Measurements from ENCODE around the gene CASQ2. TPM values are rescaled to one million over a fixed set of nuclear protein-coding genes. Genes with fewer than 3 reads are reported as not detected.

Gene CASQ2
- total RNA-seq, 2 experiments from 2014 or later: not detected

DNA sequence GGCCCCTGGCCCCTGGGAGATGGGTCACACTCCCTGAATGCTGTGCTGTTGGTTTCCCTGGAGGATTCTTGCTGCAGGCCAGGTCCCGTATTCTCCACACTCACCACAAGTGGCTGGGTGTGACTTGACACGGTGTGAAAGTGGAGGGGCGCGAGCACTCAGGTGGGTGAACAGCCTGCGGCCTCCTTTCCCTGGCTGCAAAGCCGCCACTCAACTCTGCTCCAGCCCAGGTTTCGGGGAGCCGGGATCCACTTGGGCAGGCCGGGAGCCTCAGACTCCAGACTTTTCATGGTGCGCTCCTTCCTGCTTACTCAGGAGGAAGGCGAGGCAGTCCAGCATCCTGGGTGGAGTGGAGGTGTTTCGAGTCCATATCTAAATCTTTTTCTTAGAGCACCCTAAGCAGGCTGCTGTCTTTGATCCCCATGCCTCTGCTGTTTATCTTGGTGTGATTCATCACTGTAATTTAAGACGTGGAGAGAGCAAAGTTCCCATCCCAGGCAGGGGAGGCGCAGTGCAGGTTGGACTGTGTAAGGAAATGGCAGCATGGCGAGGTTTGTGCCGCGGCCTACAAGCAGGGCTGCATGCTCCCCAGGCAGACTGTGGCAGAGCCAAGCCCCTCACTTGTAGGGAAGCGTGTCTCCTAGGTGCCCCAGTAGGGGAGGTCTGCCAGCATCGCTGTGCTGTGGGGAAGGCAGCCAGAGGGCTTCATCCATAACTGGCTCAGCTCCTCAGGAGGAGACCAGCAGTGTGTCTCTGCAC, 97.2 kb downstream of the CASQ2 start:
- CTCF ChIA-PET: no interaction called here
- POLR2A ChIA-PET: no interaction called here

DNA sequence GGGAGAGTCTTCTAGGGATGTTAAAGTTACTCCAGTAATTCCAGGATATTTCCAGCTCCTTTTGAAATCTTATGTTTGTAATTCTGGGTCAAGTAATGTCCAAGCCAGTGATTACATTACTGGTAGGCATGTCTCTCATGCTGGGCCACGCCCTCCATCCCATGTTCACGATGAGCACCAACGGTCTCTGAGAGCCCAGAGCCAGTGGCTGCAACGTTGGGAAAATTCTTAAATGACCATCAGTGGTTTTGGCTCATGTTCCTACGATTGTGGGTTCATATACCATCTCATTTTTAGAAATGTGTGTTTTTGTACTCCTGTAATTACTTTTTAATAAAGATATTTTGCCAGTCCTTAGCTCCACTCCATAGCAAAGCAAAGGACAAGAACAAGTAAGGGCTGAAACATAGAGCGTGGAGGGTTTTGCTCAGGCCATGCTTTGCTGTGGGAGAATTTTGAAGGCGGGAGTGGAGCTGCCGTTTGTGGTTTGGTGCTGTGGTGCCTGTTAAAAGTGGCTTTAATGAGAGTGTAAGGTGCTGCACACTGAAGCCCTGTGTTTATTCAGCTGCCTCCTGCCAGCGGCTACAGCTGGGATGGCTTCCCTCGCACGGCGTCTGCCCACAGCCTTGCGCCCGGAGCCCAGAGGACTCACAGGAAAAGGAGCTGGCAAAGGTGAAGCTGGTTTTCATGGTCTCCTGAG, 97.9 kb downstream of the CASQ2 start:
- CTCF ChIA-PET: no interaction called here
- POLR2A ChIA-PET: no interaction called here

DNA sequence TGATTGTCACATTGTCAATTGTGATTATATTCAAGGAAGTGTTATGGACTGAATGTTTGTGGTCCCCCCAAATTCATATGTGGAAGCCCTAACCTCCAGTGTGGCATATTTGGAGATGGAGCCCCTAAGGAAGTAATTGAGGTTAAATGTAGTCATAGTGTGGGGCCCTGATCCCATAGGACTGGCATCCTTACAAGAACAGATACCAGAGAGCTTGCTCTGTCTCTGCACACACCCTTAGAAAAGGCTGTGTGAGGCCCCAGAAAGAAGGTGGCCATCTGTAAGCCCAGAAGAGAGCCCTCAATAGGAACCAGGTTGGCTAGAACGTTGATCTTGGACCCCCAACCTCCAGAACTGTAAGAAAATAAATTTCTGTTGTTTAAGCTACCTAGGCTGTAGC, 98.6 kb downstream of the CASQ2 start:
- ChIA-PET CTCF (no interaction called here), POLR2A (no interaction called here)

DNA sequence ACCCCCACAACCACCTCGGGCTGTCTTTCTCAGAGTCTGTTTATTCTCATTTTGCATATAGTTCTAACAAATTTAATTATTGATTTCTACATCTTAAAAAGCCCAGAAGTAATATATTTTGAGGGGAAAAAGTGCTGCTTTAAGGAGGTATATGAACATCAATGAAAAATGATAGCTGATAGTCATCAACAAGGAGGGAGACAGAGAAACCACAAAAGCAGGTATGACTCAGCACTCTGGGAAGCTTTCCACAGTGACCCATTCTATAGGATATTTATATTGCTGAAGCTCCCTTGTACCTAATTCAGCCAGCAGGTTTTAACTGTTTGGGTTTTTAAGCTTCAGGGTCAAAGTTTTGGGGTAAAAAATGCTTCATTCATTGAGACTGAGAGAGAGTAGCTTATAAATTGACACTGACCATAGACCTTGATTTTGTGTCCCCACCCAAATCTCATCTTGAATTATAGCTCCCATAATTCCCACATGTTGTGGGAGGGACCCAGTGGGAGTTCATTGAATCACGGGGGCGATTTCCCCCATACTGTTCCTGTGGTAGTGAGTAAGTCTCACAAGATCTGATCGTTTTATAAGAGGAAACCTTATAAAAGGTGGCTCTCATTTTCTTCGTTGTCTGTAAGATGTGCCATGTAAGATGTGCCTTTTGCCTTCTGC, 99.4 kb downstream of the CASQ2 start:
- ChIA-PET CTCF (no interaction called here), POLR2A (no interaction called here)

DNA sequence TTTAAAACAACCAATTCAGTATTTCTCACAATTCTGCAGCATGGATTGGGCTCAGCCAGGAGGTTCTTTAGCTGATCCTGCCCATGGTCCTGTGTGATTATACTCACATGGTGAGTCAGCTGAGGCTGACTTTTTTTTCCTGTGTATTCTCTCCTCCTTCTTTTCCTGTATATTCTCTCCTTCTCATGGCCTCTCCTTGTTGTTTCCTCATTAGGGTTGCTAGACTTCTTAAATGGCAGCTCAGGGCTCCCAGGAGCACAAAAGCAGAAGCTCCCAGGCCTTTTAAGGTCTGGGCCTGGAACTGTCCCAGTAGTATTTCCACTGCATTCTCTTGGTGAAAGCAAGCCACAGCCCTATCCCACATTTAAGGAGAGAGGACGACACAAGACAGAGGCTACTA, 99.9 kb downstream of the CASQ2 start:
- POLR2A ChIA-PET: no interaction called here
- CTCF ChIA-PET: no interaction called here

DNA sequence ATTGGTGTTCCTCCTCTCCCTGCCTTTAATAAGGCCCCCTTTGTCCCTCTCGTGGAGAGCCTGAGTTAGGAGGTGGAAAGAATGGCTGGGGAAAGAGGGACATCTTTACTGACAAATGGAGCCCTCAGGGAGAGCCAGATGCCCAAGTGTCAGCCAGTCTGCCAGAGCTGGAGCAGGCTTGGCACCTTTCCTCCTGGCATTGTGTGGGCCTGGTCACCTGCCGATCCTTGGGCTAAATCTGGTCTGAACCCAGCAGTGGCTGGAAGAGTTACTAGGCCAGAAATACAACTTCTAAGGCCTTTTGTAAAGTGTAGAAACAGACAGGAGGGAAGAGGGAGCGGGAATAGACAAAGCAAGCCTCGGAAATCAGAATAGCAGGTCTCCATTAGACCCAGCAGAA, 101.8 kb downstream of the CASQ2 start:
- ChIA-PET POLR2A (no interaction called here), CTCF (no interaction called here)

DNA sequence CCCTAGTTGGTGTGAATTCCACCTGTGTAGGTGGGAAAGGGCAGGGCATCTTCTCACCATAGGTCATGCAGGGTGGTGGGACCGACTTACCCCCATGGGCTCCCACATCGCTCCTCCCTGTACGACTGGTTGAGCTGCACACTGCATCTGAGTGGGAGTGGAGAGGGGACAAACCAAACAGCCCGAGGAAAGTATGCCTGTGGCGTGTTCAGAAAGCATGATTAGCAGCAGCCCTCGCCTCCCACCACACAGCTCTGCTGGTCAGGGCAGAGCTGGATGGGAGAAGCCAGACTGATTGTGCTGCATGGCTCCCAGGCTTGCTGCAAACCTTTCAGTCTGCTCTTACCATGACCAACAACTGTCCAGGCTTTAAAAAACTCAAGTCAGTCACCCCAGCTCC, 102.3 kb downstream of the CASQ2 start:
- POLR2A ChIA-PET: no interaction called here
- CTCF ChIA-PET: no interaction called here

DNA sequence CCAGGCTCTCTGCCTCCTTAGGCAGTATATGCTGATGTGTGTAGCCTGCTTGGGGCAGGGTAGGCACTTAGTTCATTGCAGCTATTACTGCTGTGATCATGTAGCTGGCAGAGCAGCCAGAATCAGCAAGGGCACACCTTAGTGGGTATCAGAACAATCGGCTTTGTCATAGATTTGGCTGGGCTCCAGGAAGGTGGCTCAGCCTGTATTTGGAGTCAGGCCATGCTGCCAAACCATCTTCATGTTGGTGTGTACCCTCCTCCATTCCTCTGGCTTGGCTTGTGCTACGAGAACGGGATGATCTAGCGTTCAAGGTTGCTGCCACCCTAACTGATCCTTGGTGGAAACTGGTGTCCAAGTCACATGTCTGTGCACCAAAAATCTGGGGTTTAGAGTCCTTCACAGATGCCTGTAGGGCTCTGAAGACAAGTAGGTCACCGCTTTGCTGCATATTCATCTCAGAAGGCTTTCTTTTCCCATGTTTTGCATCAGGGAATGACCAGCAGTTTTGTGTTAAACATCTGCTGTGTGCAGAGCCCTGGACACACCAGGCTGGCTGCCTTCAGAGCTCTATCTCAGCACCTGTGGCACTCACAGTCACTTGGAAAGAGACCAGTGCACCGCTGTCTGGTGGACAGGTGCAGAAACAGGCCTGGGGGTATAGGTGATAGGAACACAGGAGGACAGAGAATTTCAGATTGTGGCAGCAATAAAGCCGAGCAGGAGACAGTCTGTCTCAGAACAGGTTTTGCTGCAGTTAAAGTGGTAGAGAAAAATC, 103.0 kb downstream of the CASQ2 start:
- ChIA-PET CTCF (no interaction called here), POLR2A (no interaction called here)

DNA sequence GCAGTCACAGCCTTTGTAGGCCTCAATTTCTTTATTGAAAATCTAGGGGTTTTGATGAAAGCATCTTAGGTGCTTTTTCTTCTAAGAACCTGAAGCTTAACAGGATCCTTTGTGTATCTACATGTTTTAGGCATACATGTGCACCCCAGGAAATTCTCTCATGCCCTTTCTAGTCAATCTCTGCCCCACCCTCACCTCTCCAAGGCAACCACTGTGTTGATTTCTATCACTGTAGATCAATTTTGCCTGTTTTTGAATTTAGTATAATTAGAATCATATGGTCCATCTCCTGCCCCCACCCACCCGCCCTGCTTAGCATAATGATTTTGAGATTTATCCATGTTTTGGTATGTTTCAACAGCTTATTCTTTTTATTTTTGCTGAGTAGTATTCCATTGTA, 107.4 kb downstream of the CASQ2 start:
- CTCF ChIA-PET: interaction anchor here (0.5 kb wide), 1 partner anchor 15 kb away, joined by 3 read pairs; no protein-coding TSS in a partner anchor

DNA sequence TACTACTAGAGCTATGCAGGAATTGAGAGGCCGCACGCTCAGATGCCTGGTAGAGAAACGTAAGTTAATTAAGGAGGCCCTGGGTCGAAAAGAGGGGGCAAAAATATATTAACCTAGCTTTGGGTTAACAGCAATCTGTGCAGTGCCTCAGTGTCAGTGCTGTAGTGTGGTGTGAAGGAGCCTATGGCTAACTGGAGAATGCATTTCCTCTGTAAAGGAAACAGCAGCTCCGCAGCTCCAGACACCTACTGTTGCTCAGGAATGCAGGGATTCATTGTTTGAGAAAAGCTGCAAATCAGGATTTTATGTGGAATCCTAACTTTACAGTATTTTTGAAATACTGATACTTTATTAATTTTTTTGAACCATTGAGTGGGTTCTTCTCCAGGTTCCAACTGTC, 108.4 kb downstream of the CASQ2 start:
- ChIA-PET POLR2A (no interaction called here), CTCF (interaction anchor here (1.9 kb wide), 1 partner anchor 47 kb away, joined by 6 read pairs; no protein-coding TSS in a partner anchor)

More for the DNA sequence above, 107.4 kb downstream of the CASQ2 start:
- POLR2A ChIA-PET: no interaction called here

DNA sequence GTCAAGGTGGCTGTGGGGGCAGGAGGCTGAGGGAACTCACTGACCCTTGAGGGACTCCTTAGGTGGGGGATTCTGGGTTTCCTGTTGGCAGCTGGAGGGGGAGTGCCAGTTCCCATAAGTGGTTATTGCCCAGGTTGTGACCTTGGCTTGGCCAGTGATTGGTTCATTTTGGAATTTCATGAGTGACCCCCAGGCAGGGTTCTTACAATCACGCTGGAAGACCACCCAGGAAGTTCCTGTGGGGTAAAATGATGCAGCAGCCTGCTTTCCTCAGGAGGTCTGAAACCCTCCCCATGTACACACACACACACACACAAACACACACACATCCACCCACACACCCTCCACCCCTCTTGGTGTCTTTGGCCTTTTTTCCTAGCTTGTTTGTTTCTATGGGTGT, 109.9 kb downstream of the CASQ2 start:
- CTCF ChIA-PET: interaction anchor here (1.9 kb wide), 1 partner anchor 48 kb away, joined by 6 read pairs; no protein-coding TSS in a partner anchor
- POLR2A ChIA-PET: no interaction called here

DNA sequence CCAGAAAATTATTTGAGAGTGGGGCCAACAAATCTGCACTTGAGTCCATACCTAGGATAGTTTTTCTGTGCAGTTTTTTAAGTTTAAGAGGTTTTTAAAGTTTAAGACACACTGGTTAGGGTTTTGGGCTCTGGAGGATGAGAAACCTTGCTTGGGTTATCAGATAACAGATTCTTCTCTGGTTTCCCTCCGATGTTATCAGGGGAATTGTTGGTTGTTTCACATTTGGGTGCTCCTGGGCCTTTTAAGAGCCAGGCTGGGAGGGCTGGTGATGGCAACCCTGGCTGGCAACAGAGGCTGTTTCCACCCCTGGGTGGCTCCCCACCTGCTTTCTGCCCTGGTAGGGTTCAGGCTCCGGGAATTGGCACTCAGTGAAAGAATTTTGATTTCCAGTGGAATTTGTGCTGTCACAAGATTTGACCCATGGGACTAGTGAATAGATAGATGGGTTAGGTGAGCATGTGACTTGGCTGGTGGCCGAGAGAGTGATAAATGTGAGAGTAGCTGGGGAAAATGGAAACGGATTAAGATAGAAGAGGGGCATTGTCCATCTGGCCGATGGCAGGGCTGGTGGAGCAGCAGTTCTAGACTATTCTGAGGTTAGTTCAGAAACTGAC, 111.9 kb downstream of the CASQ2 start:
- ChIA-PET CTCF (no interaction called here), POLR2A (no interaction called here)

DNA sequence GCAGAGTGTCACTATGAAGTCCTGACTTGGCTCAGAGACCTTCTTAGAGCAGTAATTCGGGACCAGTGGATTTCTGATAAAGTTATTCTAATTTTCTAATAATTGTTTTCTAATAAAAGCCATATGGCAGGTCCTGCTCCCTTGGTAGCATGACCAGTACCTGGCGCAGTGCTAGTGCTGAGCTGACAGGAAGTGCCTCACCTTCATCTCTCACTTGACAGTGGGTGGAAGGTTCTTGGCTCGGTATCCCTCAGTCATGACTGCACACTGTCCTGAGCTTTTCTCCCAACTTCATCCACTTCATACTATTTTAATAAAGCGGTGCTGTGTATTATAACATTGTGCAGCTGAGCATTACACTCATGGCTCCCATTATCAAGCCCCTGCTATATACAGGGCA, 112.6 kb downstream of the CASQ2 start:
- POLR2A ChIA-PET: no interaction called here
- CTCF ChIA-PET: no interaction called here

DNA sequence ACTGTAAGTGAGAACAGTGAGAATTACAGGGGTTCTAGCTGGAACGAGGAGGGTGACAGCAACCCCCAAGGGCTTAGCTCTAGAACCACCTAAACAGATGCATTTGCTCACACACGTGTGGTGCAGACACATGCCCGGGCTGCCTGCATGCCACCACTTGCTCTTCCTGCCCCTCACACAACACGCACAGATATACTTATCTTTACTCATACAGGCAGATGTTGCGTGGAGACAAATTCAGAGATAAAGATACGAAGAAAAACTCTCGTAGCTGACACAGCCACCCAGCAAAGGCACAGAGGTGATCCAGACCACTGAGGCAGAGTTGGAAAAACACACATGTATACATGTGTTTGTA, 113.2 kb downstream of the CASQ2 start:
- POLR2A ChIA-PET: no interaction called here
- CTCF ChIA-PET: no interaction called here

DNA sequence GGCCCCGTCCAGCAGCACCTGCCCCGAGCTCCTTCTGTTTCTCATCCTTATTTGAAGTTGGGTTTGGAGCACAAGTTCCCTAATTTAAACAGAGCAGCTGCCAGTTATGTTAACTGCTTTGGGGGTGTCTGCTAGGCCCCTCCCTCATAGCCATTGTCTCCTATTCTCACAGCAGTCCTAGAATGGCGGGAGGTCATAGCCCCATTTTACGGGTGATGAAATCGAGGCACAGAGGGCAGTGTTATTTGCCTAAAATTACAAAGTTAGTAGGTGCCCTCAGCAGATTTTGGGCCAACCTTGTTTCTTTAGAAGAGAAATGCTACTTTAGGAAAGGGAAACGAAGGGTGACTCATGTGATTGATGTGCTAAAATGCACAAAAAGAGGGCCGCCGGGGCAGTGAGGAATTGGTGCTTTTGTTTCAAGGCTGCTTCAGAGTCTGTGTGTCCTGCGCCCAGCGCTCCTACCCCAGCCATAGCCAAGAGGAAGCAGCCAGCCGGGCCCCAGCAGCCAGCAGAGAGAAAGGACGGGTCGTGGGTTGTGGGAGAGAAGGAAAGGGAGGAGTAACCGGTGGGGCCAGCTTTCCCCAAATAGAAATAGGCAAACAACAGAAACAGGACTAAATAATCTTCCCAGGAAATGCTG, 113.7 kb downstream of the CASQ2 start:
- ChIA-PET CTCF (no interaction called here), POLR2A (interaction anchor here (0.6 kb wide), 1 partner anchor 561 kb away, joined by 4 read pairs; no protein-coding TSS in a partner anchor)

DNA sequence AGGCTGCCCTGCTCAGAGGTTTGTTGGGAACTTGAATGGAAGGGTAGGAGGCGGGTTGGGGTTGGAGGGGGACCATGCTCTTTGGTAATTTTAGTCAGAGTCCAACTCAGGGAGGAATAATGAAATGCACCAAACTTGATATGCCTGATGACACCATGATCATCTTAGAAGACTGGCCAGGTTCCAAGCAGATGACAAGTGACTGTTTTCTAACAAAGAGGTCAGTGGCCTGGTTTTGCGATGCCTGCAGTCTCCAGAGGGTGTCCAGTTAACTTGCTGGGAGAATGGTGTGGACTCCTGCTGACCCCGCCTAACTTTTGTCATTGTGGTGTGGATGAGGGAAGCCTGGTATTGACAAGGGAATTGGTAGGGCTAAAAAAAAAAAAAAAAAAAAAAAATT, 114.4 kb downstream of the CASQ2 start:
- ChIA-PET CTCF (no interaction called here), POLR2A (interaction anchor here (0.6 kb wide), 1 partner anchor 560 kb away, joined by 4 read pairs; no protein-coding TSS in a partner anchor)

DNA sequence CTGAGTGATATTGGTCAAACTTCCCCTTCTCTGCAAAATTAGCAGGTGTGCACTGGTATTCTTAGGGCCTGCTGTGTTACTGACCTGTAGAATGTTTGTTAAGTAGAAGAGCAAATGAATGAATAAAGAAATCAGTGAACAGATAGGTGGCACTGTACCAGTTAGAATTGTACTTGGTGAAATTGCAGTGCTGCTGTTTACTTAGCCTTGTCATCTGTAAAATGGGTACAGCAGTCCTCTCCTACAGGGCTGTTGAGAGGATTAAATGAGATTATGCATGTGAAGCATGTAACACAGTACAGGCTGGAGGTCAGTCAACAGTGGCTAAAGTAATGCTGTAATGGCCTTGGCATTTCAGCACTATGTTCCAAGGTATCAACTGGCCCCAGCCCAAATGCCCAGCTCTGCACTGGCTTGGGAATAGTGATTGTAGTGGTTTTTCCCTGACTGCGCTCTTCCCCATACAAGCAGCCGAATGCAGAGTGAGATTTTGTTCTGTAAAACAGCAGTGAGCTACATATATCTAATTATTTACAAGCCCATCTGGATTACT, 116.2 kb downstream of the CASQ2 start:
- CTCF ChIA-PET: no interaction called here
- POLR2A ChIA-PET: no interaction called here

DNA sequence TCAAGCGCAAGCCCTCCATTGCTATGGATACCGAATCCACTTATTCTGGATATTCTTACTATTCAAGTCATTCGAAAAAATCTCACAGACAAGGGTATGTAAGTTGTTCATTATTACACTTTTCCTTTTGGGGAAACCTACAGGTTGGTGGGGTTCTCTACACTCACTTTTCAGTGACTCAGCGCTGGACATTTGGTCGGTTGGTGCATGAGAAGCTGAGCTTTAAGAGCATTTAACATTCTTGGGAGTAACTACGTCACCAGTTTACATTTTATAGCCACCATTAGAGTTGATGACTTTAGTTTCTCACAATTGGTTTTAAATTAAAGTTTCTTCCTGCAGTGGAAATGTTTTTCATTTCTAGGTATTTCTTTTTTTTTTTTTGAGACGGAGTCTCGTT, 117.1 kb downstream of the CASQ2 start:
- CTCF ChIA-PET: no interaction called here
- POLR2A ChIA-PET: no interaction called here

DNA sequence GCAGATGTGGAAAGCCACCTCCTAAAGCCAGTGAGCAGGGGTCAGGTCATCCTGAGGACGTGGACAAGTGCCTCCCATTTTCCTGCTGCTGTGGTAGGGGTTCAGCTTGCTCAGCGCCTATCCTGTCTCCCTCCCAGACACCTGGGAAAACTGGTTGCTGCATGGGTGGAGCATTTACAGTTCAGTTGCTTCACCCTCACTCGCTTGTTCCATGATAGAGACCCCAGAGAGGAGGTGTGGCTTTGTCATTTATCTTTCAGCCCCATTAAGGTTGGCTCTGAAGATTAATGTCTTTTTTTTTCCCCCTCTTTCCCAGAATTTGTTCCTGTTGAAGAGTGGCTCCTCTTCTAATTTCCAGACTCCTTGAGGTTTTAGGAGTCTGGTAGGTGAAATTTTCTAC, 117.6 kb downstream of the CASQ2 start:
- CTCF ChIA-PET: no interaction called here
- POLR2A ChIA-PET: no interaction called here

Measured in activated CD8-positive, alpha-beta memory T cell treated with anti-CD3 and anti-CD28 coated beads for 36 hours (primary cell).